Left ventricle myocardium inferior (tissue), 1 donor: ENCODE measurements around the gene COL24A1. TPM values are rescaled to one million over a fixed set of nuclear protein-coding genes. Genes with fewer than 3 reads are reported as not detected.

Source experiments
- DNase-seq: peaks from one replicate; pipeline ENCODE4 v3.0.0-alpha.2; 2020
- H3K27ac ChIP-seq: fragments of 200-600 bp; replicated peaks from 2 replicates; pipeline ENCODE4 v1.8.0; 2021
- H3K27me3 ChIP-seq: fragments of 200-600 bp; 2 replicates; pipeline ENCODE4 v1.8.0; 2021; ENCODE audit warnings: low read depth
- H3K36me3 ChIP-seq: fragments of 200-600 bp; 2 replicates; pipeline ENCODE4 v1.8.0; 2021
- H3K4me1 ChIP-seq: fragments of 200-600 bp; 2 replicates; pipeline ENCODE4 v1.8.0; 2021
- H3K4me3 ChIP-seq: fragments of 200-600 bp; 2 replicates; pipeline ENCODE4 v1.8.0; 2021; ENCODE audit warnings: mild to moderate bottlenecking, moderate library complexity
- H3K9me3 ChIP-seq: fragments of 200-600 bp; replicated peaks from 2 replicates; pipeline ENCODE4 v1.8.0; 2021
- intact Hi-C: fragments of 100-400 bp; cut with micrococcal nuclease; formaldehyde crosslinking; loops from one replicate; pipeline ENCODE4 v1.11.0; 2022
- total RNA-seq: library from RNA; stranded (reverse); fragmentation: NEBNext Ultra II Directional; extraction: Animal tissue kit (Norgen Biotek cat#: 25700); gene quantifications from one replicate; pipeline ENCODE4 v1.2.1, GENCODE V29; 2021
- TF ChIP-seq, protein P1 (sequence below): fragments of 200-600 bp; IDR thresholded peaks from 2 replicates; pipeline ENCODE4 v1.8.0; 2021; ENCODE audit warnings: antibody characterized with exemption, mild to moderate bottlenecking, borderline replicate concordance
- donor health status: DM: no; HTN: yes; CAD: no; lungs with severe emphysema.

The COL24A1 gene
- total RNA-seq, 1 donor from 2014 or later, result 0.74 TPM

DNA sequence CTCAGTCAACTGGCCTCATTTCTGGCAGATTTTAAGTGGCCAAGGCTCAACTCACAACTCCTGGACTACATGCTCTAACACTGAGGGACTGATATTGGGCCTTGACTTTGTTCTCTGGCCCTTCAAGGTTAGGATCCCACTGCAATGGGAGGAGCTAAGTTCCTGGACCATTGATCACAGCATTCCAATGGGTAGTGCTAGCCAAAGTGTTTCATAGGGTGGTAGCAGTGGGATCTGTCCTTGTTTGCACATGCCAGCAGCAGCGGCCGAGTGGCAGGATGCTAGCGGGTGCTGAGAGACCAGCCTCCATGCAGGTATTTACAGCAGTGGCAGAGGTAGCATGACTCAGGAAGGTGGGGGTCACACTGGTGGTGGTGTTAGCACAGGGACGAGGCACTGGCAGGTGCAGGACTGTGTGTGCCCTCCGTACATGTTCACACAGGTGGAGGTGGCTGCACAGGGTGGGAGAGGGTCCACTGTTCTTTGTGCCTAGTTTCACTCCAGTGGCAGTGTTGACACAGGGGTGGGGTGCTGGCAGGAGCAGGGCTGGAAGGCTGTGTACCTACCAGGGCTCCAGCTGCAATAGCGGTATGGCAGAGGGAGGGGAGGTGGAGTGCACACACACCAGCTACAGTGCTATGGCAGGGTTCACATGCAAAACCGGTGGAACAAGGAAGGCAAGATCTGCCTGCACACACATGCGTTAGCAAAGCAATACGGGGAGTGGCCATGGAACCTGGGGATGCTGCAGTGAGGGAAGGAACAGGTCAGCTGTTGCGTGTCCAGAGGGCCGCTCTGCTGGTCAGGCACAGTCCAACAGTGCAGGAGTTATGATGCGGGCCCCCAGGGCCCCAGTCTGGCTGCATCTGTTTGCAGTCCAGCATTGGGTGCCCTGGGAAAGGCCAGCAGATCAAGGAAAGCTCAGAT, 51.7 kb downstream of the COL24A1 start:
- intact Hi-C loops, result no loop called here
- Histone ChIP-seq H3K27ac (no peak overlapping the region), H3K9me3 (no peaks in the 10 kb centered on the region), H3K4me1 (no peaks in the 10 kb centered on the region), H3K4me3 (no peak overlapping the region), H3K27me3 (no peaks in the 10 kb centered on the region), H3K36me3 (no peaks in the 10 kb centered on the region)
- TF ChIP-seq, protein P1, sequence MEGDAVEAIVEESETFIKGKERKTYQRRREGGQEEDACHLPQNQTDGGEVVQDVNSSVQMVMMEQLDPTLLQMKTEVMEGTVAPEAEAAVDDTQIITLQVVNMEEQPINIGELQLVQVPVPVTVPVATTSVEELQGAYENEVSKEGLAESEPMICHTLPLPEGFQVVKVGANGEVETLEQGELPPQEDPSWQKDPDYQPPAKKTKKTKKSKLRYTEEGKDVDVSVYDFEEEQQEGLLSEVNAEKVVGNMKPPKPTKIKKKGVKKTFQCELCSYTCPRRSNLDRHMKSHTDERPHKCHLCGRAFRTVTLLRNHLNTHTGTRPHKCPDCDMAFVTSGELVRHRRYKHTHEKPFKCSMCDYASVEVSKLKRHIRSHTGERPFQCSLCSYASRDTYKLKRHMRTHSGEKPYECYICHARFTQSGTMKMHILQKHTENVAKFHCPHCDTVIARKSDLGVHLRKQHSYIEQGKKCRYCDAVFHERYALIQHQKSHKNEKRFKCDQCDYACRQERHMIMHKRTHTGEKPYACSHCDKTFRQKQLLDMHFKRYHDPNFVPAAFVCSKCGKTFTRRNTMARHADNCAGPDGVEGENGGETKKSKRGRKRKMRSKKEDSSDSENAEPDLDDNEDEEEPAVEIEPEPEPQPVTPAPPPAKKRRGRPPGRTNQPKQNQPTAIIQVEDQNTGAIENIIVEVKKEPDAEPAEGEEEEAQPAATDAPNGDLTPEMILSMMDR, result no peak
- no peak for DNase-seq

DNA sequence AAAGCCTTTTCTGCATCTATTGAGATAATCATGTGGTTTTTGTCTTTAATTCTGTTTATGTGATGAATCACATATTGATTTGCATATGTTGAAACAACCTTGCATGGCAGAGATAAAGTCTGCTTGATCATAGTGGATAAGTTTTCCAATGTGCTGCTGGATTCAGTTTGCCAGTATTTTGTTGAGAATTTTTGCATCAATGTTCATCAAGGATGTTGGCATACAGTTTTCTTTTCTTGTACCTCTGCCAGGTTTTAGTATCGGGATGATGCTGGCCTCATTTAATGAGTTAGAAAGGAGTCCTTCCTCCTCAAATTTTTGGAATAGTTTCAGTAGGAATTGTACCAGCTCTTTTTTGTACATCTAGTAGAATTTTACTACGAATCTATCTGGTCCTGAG, 55.0 kb downstream of the COL24A1 start:
- TF ChIP-seq, protein P1, result no peak
- H3K9me3 ChIP-seq, result no peaks in the 10 kb centered on the region
- DNase-seq, result no peak
- H3K36me3 ChIP-seq, result no peaks in the 10 kb centered on the region
- H3K4me1 ChIP-seq, result no peaks in the 10 kb centered on the region
- no peak overlapping the region for H3K27ac ChIP-seq
- H3K4me3 ChIP-seq, result no peak overlapping the region
- no peaks in the 10 kb centered on the region for H3K27me3 ChIP-seq
- intact Hi-C loops, result no loop called here

DNA sequence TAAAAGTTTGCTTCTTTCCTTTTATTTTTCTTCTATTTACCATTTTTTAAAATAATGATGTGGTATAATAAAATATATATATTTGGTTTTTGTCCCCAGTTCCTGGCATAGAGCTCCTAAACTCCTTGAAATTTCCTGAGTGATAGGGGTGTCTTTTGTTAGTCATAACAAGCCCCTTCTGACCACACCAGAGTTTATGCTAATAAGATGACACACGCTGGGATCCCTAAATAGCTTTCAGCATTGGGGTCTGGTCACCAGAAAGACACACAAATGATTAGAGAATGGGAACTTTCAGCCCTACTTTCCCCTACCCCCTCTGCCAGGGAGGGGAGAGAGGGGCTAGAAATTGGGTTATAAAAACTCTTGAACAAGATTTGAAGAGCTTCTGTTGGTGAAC, 56.2 kb downstream of the COL24A1 start:
- Histone ChIP-seq H3K27me3 (no peaks in the 10 kb centered on the region), H3K4me3 (no peak overlapping the region), H3K4me1 (no peaks in the 10 kb centered on the region), H3K9me3 (no peaks in the 10 kb centered on the region), H3K27ac (no peak overlapping the region), H3K36me3 (no peaks in the 10 kb centered on the region)
- intact Hi-C loops, result no loop called here
- no peak for DNase-seq
- TF ChIP-seq, protein P1, result no peak

DNA sequence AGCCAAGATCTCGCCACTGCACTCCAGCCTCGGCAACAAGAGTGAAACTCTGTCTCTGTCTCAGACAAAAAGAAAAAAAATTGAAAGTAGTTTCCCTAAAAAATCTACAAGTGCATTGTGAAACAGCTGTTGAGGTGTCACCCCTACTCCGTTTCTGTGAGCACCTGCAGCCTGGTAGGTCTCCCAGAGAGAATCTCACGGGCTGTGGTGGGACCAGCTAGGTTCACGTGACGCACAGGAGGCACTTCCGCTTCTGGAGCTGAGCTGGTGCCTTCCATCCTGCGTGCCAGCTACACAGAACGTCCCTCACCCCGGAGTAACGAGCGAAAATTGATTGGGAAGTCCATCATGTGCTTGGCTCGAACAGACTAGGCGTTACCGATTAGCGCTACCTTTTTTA, 66.8 kb downstream of the COL24A1 start:
- H3K9me3 ChIP-seq, result peaks cover 7% of the 10 kb centered on the region
- TF ChIP-seq, protein P1, result no peak
- H3K27ac ChIP-seq, result no peak overlapping the region
- H3K36me3 ChIP-seq, result no peaks in the 10 kb centered on the region
- H3K27me3 ChIP-seq, result no peaks in the 10 kb centered on the region
- DNase-seq, result no peak
- H3K4me3 ChIP-seq, result no peak overlapping the region
- H3K4me1 ChIP-seq, result no peaks in the 10 kb centered on the region
- intact Hi-C loops, result no loop called here

DNA sequence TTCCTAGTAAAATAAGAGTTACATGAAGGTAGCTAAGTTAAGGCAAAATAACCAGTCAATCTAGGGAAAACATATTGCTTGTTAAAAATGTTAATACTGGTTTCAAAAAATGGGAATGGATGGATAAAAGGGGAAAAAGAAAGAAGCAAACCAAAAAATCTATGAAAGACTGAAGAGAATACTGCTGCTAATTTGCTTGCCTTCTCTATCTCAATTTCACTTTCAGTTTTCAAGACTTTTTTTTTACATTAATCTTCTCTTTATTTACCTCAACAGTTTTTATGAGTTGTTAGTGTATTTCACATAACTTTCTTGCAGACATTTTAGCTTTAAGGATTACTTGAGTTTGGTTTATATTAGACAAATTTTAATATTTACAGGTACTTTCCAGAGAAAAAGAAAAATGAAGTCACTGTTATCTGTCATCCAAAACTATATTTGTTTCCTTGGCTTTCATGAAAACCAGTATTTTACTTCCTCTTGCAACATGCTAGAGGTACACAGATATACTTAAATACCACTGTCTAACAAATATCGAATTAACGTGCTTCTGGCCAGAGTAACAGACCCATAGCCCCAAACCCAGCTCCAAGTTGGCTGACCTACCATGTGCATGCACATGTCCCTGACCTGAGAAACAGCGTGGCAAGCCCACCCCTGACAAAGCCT, 70.7 kb downstream of the COL24A1 start:
- Histone ChIP-seq H3K9me3 (no peaks in the 10 kb centered on the region), H3K4me3 (no peak overlapping the region), H3K4me1 (no peaks in the 10 kb centered on the region), H3K36me3 (no peaks in the 10 kb centered on the region), H3K27ac (no peak overlapping the region), H3K27me3 (no peaks in the 10 kb centered on the region)
- TF ChIP-seq, protein P1, result no peak
- DNase-seq, result no peak
- intact Hi-C loops, result no loop called here
